Transverse colon (tissue), 4 donors: ENCODE data around the gene ACAP3. TPM values are rescaled to one million over a fixed set of nuclear protein-coding genes. Genes with fewer than 3 reads are reported as not detected.

ENCODE experiments used
- DNase-seq: peaks from one replicate; pipeline ENCODE4 v3.0.0-alpha.2; 2019
- H3K27ac ChIP-seq, 4 donors: fragments of 200-600 bp; sonication (generic); 2 replicates each; pipeline ENCODE4 v1.5.1; 2016 to 2018; ENCODE audit warnings: inconsistent platforms in 4 of 4
- H3K27me3 ChIP-seq: fragments of 200-600 bp; sonication (generic); 2 replicates; pipeline ENCODE4 v1.5.1; 2017; ENCODE audit warnings: inconsistent platforms
- H3K36me3 ChIP-seq, 4 donors: fragments of 200-600 bp; sonication (generic); 2 replicates each; pipeline ENCODE4 v1.5.1; 2017 to 2019; ENCODE audit warnings: inconsistent platforms in 4 of 4
- H3K4me1 ChIP-seq, 4 donors: fragments of 200-600 bp; sonication (generic); 2 replicates each; pipeline ENCODE4 v1.5.1; 2017 to 2020; ENCODE audit warnings: inconsistent platforms in 4 of 4
- H3K4me3 ChIP-seq, 4 donors: fragments of 200-600 bp; sonication (generic); 1 replicate in 1 of 4; 2 replicates in 3 of 4; pipeline versions ENCODE4 v1.5.1 to v1.6.1; 2017 to 2019; ENCODE audit warnings: inconsistent platforms in 4 of 4
- H3K9me3 ChIP-seq, 2 donors: fragments of 200-600 bp; sonication (generic); 2 replicates each; pipeline ENCODE4 v1.5.1; 2017 to 2019; ENCODE audit warnings: inconsistent platforms in 2 of 2
- CTCF ChIP-seq, 5 experiments: fragments of 200-600 bp in 3 of 5; fragments of 450-650 bp in 2 of 5; sonication (generic) in 3 of 5; IDR thresholded peaks; 1 replicate in 2 of 5; 2 replicates in 3 of 5; pipeline ENCODE4 v1.5.1; 2016 to 2017; ENCODE audit warnings: antibody characterized with exemption in 5 of 5, inconsistent platforms in 3 of 5, mild to moderate bottlenecking in 2 of 5, moderate library complexity in 1 of 5
- EP300 ChIP-seq: sonication (generic); formaldehyde crosslinking; IDR thresholded peaks from one replicate; pipeline ENCODE4 v1.6.1; 2017; ENCODE audit warnings: antibody characterized with exemption, low read depth
- POLR2A ChIP-seq: fragments of 450-650 bp; IDR thresholded peaks from one replicate; pipeline ENCODE4 v1.6.1; 2016; ENCODE audit warnings: antibody characterized with exemption, mild to moderate bottlenecking, moderate library complexity
- POLR2AphosphoS5 ChIP-seq, 3 donors: sonication (generic); formaldehyde crosslinking; IDR thresholded peaks; one replicate each; pipeline ENCODE4 v1.6.1; 2016; ENCODE audit warnings: antibody characterized with exemption in 3 of 3
- WGBS, 2 donors: methylation state at CpG; one replicate each; pipeline ENCODE4 v1.1.5; 2018; ENCODE audit warnings: low coverage in 1 of 2; 5-methylcytosine and 5-hydroxymethylcytosine counted together
- in situ Hi-C, 4 donors: fragments of 200-750 bp; cut with MboI; loops; one replicate each; pipeline versions ENCODE4 v1.15.0 to v1.15.1; 2017; ENCODE audit warnings: low sequenced_read_pairs in 3 of 4, low pct_ligation_motif_present in 1 of 4, low pct_unique_long_range_greater_than_20kb in 1 of 4
- intact Hi-C: fragments of 100-400 bp; cut with DNase I; formaldehyde crosslinking; loops from one replicate; pipeline ENCODE4 v1.15.1; 2023; ENCODE audit warnings: low total_unique reads
- total RNA-seq, 4 donors: library from RNA; depleted of rRNA; stranded (reverse); fragments of >200 nt; gene quantifications; one replicate each; pipeline ENCODE4 v1.1.0, GENCODE V29; 2016

ACAP3 gene
- total RNA-seq, 4 donors from 2014 or later: 52.4 to 190 (median 99.5) TPM

- TF ChIP-seq CTCF (IDR thresholded peaks at IDR 0.05): no peak
- TF ChIP-seq POLR2AphosphoS5 (IDR thresholded peaks at IDR 0.05): no peak
- TF ChIP-seq EP300: no peak
- TF ChIP-seq POLR2A: no peak
- no peak overlapping the region for H3K4me3 ChIP-seq
- intact Hi-C loops: no loop called here
- in situ Hi-C loops: no loop called here
- H3K27me3 ChIP-seq: no peaks in the 10 kb centered on the region
- no peak overlapping the region for H3K27ac ChIP-seq
- H3K36me3 ChIP-seq: peaks cover 0 to 2% (median 0%) of the 10 kb centered on the region in 4 donors
- H3K4me1 ChIP-seq: peaks cover 36 to 53% (median 41%) of the 10 kb centered on the region in 4 donors
- WGBS, 2 donors: 84% methylated on average over 8 of the region's 8 CpGs; no CpG with 5 or more reads in 1 of the 2 donors
- H3K9me3 ChIP-seq: no peaks in the 10 kb centered on the region
- no peak for DNase-seq
Measured at GRCh38 chr1:1321477-1321876, 13.7 kb upstream of the ACAP3 start.

- intact Hi-C loops: no loop called here
- Histone ChIP-seq H3K9me3 (no peaks in the 10 kb centered on the region), H3K27me3 (no peaks in the 10 kb centered on the region), H3K4me3 (no peak overlapping the region), H3K27ac (no peak overlapping the region), H3K4me1 (peaks cover 30 to 53% (median 35%) of the 10 kb centered on the region in 4 donors), H3K36me3 (peaks cover 0 to 2% (median 0%) of the 10 kb centered on the region in 4 donors)
- TF ChIP-seq POLR2AphosphoS5 (IDR thresholded peaks at IDR 0.05) (no peak), EP300 (no peak), CTCF (IDR thresholded peaks at IDR 0.05) (no peak), POLR2A (no peak)
- 88% methylated on average over 11 of the region's 23 CpGs; no CpG with 5 or more reads in 1 of the 2 donors for WGBS, 2 donors
- in situ Hi-C loops: no loop called here
- DNase-seq: no peak
Measured at GRCh38 chr1:1320666-1321448, 13.1 kb upstream of the ACAP3 start.

- Histone ChIP-seq H3K27ac (peak overlapping the region in 1 of 4 donors; percentile 89), H3K36me3 (peaks cover 0 to 2% (median 0%) of the 10 kb centered on the region in 4 donors), H3K4me1 (peaks cover 19 to 44% (median 26%) of the 10 kb centered on the region in 4 donors), H3K4me3 (no peak overlapping the region), H3K27me3 (no peaks in the 10 kb centered on the region), H3K9me3 (no peaks in the 10 kb centered on the region)
- in situ Hi-C loops (no loop called here), intact Hi-C loops (no loop called here)
- 92 to 93% methylated on average over 5 to 13 of the region's 13 CpGs for WGBS, 2 donors
- DNase-seq: no peak
- TF ChIP-seq POLR2AphosphoS5 (IDR thresholded peaks at IDR 0.05) (no peak), POLR2A (no peak), CTCF (IDR thresholded peaks at IDR 0.05) (no peak), EP300 (no peak)
Measured at GRCh38 chr1:1319646-1319941, 11.9 kb upstream of the ACAP3 start.

GRCh38 chr1:1318777-1319645 is 11.3 kb upstream of the ACAP3 start:
- WGBS, 2 donors: 81 to 91% methylated on average over 2 to 35 of the region's 36 CpGs
- no peak overlapping the region for H3K4me3 ChIP-seq
- no peak for TF ChIP-seq POLR2AphosphoS5 (IDR thresholded peaks at IDR 0.05)
- no peak for TF ChIP-seq CTCF (IDR thresholded peaks at IDR 0.05)
- TF ChIP-seq EP300: no peak
- TF ChIP-seq POLR2A: no peak
- H3K27me3 ChIP-seq: no peaks in the 10 kb centered on the region
- no peaks in the 10 kb centered on the region for H3K9me3 ChIP-seq
- in situ Hi-C loops: no loop called here
- H3K4me1 ChIP-seq: peaks cover 19 to 44% (median 26%) of the 10 kb centered on the region in 4 donors
- intact Hi-C loops: no loop called here
- peaks cover 0 to 6% (median 1%) of the 10 kb centered on the region in 4 donors for H3K36me3 ChIP-seq
- peak overlapping the region; percentile 71 to 89 (median 78) for H3K27ac ChIP-seq
- DNase-seq: no peak
